ENCODE results near the gene HCRT.

- TF ChIP-seq EZH2 (IDR thresholded peaks at IDR 0.05) (no peak), POLR2AphosphoS5 (IDR thresholded peaks at IDR 0.05; ENCODE audit: borderline replicate concordance, low read depth, low read length) (no peak)
Observed at GRCh38 chr17:42189651-42189965, 4.4 kb upstream of the HCRT start.
